ENCODE data around the gene NOTCH2NLA.
"Not testable (repeated sequence)": the region's sequence is repeated elsewhere in the genome, so short reads cannot be mapped to it uniquely, and the experiment has no call there.

Gene NOTCH2NLA

DNA sequence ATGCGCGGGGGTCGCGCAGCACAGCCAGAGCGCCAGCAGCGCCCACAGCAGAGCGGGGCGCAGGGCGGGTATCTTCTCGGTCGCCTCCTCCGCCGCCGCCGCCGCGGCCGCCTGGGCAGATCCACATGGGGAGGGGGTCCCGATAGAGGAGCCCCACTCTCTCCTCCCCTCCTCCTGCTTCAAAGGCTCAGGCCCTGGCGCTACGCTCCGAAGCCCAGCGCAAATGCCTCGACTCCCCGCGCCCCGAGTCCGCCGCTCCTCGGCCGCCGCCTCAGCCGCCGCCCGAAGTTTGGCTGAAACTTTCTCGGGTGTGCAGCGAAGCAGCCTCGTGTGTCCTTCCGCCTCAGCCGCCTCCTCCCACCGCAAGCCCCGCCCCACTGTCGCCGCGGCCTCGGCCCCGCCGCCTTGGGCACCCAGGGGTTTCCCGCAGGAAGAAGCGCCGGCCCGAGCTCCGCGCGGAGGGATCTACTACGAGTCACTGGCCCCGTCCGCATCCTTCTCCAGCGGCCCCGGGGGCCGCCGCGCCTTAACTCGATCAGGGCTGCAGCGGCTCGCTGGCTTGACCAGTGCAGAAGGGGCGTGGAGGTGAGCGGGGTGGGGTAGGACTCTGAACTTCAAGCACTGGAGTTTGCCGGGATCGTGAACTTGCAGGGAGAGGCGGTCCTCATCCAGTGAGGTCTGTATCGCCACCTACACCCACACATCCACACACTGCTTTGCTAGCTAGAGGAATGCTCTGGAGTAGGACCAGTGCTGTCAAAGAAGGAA lies at the start of gene NOTCH2NLA:
NOTCH2NLA (minus strand) TSS at position 312 of the 768 bp plus-strand sequence. CDS start 39,684 bp downstream, outside the sequence.
- DNase-seq (ENCODE audit: low read depth in 2 of 2), result peak; percentile 1

DNA sequence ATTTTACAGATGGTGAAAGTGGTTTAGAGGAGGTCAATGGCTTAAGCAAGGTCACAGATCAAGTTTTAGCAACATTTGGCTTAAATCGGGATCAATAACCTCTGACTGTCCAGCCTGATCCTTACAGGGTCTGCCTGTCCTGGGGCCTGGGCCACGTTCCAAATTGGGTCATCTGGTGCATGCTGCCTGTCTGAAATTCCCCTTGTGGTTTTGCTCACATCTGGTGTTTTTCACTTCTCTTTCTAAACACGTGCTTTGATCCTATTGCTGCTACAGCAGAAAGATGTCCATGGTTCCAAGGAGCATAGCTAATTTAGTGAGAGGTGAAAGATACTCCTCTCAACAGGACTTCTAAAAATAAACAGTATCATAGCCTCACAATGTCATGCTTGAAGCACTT lies 49.5 kb upstream of the NOTCH2NLA start:
- DNase-seq (ENCODE audit: low read depth in 2 of 2), result not testable (repeated sequence)

DNA sequence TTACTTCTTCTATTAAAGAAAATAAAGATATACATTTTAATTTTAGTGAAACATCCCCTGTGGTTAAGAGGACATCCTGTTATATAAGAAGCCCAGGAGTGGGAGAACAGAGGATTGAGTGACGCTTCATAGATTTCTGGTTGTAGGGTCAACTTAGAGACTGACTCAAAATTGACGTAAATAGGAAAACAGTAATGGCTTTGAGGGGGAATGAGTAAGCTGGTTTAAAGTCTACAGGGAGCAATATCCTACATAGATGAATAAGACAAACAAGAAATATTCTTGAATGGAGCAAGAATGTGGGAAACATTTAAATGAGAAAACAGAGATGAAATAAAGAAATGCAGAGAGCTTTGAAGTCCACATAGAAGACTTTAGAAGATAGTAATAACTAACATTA lies 48.3 kb upstream of the NOTCH2NLA start:
- not testable (repeated sequence) for DNase-seq (ENCODE audit: low read depth in 2 of 2)

DNA sequence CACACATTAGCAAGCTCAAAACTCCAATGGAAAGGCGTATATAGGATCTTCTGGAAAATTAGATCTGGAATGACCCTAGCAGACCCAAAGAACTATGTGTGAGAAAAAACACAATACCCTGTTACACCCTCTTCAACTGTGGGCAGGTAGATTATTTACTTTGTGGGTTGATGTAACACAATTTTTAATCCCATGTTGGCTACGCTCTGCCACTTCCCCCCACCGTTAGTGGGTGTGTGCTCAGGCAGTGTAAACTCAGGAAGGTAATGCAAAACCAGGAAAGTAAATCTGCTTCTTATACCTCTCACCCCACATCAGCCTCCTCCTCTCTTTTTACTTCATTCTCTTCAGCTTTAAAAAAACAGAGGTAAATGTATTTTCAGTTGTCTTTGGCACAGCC lies 45.3 kb upstream of the NOTCH2NLA start:
- not testable (repeated sequence) for DNase-seq (ENCODE audit: low read depth in 2 of 2)

DNA sequence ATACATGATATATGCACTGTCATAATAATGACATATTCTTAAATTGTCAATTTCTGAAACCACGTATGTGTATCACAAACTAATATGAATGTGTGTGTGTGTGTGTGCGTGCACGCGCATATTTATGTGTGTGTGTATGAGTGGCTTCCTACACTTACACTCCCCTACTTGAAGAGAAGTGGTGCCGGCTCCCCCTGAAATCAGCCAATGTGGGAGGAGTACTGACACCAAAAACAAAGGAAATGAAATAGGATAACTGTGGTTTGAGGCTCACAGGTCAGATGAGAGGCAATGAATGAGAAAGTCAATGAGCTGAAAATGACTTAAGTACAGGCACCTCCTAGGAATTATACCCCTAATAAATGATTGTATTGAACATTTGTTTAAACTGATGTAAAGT lies 44.4 kb upstream of the NOTCH2NLA start:
- DNase-seq (ENCODE audit: low read depth in 2 of 2), result not testable (repeated sequence)

DNA sequence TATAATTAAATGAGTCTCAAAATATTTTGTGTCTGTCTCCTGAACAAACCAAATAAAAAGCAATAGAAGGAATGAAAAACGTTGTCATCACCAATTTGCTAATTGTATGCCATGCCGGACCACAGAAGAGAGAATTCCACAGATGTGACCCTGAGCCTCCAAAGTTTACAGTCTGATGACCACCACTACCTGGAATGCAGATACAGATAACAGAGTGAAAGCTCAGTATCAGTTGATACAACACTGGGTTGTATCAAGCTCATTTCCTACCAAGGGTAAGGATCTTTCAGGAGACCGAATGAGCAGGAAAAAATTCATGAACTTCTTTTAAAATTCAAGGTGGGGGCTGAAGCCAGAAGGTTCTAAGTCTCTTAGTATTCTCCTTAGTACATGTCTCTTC lies 43.9 kb upstream of the NOTCH2NLA start:
- DNase-seq (ENCODE audit: low read depth in 2 of 2), result not testable (repeated sequence)

DNA sequence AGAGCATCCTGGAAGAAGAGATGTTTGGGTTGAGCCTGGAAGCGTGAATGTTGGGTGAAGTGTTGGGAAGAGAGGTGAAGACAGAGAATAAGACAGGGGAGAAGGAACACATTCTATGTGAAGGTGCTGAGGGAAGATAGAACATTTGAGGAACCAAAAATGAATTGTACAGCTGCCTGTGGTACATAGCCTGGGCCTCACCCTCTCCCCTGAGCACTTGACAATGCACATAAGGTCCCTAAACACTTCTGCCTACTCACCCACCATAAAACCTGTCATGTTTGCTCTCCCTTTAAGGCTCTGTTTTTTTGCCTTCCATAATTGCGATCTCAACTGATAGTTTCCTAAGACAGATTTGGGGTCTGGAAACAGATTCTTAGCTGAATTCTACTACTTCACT lies 43.2 kb upstream of the NOTCH2NLA start:
- DNase-seq (ENCODE audit: low read depth in 2 of 2), result not testable (repeated sequence)

DNA sequence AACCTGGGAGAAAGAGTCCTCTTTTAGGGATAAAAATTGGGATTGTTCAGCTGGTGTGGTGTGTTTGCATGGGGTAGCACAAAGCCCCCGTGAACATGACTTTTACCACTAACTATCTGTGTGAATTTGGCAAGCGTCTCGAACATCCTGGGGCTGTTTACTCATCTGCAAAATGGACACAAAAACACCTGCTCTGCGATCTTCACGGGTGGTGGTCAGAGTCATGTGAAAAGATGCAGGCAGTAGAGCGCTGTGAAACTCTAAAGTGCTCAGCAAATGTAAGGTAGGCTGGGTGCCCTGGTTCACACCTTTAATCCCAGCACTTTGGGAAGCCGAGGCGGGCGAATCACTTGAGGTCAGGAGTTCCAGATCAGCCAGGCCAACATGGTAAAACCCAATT lies 41.3 kb upstream of the NOTCH2NLA start:
- not testable (repeated sequence) for DNase-seq (ENCODE audit: low read depth in 2 of 2)

DNA sequence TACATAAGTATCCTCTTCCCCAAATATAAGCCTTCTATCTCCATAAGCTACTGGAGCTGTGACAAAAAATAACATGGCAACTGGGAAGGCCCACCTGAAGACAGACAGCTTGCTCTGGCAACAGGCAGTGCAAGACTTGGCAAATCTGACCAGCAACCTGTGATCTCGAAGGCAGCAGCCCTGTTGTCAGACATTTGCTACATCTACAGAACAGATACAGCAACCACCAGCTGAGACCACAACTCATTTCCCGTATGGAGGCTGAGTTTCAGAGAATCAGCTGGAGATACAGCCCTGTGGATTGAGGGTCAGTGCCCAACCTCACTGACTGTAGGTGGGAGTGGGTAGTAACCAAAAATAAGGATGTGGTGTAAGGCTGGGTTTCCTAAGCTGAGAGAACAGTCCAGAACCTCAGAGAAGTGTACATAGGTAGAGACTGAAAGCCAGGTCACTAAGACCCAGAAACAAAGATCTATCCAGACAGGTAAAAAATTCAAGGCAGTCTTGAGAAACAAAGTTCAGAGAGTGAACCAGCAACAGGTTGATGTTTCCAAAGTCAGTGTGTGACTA lies 37.4 kb upstream of the NOTCH2NLA start:
- not testable (repeated sequence) for DNase-seq (ENCODE audit: low read depth in 2 of 2)

DNA sequence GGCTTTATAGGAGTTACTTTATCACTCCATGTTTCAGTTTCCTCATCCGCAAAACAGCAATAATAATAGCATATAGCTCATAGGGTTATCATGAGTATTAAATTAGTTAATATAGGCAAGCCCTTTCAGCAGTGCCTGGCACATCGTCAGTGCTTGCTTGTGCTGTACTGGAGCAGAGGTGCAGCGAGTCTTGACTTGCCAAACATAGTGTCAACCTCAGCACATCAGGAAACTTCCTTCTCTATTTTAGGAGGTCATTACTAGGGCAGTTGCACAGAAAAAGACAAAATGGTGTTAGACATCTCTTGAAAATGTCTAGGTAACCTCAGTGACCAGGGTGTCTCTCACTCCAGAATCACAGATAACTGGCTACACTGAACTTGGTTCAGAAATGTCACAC lies 35.9 kb upstream of the NOTCH2NLA start:
- DNase-seq (ENCODE audit: low read depth in 2 of 2), result not testable (repeated sequence)

DNA sequence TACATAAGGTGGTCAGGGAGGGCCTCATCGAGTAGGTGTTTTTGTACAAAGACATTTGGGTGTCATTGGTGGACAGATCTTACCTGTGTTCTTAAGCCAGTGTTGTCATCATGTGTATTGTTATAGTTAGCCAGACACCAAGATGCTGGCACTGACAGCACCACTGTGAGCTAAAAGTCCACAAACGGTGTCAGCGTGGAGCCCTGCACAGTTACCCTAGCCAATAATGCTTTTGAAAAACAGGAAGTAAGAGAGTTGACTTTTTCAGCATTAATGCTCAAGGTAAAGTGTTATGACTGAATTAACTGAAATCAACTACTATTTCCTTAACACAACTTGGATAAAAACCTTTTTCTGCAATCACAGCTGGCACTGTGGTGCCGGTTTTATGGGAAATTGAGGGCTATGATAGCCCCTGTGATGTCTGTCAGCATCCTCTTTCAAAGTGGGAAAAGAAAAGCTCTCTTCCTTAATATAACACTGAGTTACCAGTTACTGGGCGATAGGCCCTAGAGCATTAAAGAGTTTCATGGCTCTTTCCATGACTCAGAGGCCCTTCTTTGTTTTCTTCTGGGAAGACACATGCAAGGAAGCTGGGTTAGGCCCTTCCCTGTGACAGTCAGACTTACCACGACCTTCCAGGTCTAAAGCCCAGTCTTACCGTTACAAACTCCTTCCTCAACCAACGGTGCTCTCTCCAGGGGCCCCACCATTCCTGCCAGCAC lies 31.3 kb upstream of the NOTCH2NLA start:
- DNase-seq (ENCODE audit: low read depth in 2 of 2), result not testable (repeated sequence)

DNA sequence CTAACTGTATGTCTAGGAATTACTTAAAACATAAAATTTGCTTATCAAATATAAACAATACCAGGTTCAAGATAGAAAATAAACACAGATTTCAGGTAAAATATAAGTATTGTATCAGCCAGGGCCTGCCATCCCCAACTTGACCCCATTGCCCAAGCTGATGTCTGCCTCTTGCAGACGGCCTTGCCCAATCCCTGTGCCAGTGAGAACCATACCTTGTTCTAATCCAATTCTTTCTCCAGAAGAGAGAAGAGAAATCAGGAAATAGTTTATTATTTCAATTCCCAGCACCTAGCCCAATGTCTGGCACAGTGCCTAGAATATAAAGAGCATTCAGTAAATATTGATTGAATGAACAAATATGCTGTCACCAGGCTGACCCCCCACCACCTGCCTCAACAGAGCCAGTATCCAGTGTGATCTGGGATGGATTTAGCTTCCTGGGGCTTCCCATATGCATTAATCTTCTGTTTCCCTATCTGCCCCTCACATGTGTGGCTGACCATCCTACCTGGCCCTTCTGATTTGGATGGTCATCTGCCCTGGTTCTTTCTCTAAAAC lies 29.3 kb upstream of the NOTCH2NLA start:
- not testable (repeated sequence) for DNase-seq (ENCODE audit: low read depth in 2 of 2)

DNA sequence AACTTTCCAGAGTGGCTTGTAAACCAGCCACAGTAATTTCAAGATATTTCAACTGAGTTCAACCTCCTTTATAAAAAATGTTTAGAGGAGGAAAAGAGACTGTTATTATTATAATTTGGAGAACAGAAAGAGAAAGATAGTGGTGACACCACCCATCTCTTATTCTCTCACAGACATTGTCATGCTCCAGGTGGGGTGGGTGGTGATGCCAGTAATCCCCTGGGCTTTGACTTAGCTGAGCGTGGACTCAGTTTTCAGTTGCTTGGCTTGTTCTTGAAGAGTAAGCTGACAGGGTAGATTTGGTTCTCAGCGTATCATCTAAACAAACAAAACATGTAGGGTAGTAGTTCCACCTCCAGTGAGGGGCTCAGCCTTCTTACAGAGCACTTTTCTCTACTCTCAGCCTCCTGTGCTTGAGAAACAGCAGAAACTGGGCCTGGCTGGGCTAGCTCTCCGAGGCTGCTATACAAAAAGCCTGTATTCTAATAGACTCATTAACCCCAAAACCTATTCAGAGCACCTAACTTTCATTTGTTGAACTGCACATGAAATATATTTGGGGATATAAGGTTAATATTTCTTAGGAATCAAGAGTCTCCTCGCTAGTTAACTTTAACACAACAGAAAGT lies 25.9 kb upstream of the NOTCH2NLA start:
- not testable (repeated sequence) for DNase-seq (ENCODE audit: low read depth in 2 of 2)

DNA sequence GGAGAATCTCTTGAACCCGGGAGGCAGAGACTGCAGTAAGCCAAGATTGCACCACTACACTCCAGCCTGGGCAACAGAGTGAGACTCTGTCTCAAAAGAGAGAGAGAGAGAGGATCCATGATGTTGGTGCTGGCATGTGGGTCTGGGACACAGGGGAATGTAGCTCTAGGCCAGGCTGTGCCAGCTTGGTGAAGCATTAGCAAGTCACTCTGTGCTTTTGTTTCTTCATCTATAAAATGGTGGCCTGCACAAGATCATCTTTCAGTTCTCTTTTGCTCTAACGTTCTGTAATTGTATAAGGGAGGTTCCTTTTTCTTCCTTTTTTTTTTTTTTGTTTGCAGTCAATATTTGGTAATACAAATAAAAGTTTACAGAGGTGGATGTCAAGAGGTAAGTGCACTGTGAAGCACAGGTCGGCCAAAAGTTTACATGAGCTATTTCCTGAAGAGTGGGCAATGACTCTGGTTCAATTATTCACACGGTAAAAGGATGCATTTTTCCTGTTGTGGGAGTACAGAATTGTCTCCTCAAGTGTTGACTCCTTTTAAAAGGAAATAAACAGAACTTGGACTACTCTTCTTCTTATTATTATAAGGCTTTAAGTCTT lies 24.5 kb upstream of the NOTCH2NLA start:
- DNase-seq (ENCODE audit: low read depth in 2 of 2), result not testable (repeated sequence)

DNA sequence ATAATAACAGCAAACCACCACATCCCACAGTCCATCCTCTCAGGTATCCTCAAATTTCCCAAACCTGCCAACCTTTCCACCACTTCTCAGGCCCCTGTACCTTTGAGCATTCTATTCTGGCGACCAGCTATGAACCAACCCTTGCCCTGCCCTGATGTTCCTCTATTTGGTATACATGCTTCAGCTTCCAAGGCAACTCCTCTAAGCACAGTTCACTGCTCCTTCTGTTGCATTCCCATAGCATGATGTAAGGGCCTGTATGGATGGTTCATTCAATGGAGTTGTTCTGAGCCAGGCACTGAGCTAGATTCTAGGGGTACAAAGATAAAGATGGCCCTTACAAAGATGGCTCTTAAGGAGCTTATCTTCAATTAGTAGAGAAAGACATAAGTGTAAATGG lies 22.7 kb upstream of the NOTCH2NLA start:
- DNase-seq (ENCODE audit: low read depth in 2 of 2), result not testable (repeated sequence)

DNA sequence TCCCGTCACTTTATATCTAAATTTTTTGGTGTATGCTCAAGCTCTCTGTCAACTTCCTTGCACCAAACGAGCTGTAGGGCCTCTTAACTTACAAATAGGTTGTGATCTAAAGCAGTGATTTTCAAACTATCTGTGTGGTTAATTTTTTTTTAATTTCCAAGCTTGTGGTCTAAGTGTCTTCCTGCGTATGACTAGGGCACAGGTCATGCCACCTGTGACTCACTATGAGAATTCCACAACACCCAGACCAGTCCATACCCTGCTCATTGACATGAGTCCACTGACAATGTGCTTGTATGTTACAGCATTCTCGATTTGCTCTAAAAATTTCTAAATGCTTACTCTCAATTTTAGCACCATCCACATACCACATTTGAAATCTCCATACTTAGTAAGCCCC lies 19.8 kb upstream of the NOTCH2NLA start:
- not testable (repeated sequence) for DNase-seq (ENCODE audit: low read depth in 2 of 2)

DNA sequence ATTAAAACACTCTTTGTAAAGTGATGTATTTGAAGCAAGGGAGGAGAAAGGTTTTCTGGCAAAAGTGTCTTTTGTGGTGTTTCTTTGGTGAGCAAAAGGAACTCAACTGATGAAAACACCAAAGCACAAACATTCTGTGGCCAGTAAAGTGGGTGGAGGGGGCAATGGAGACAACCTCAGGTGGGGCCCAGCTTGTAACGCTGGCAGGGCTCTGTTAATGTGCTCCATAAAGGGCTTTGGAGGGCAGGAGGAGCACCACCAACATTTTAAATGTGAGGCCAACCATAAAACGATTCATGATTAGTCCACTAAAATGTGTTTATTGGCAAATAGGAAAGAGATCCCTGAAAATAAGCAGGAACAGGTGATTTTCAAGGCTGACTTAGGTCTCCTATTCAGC lies 7.8 kb upstream of the NOTCH2NLA start:
- not testable (repeated sequence) for DNase-seq (ENCODE audit: low read depth in 2 of 2)

DNA sequence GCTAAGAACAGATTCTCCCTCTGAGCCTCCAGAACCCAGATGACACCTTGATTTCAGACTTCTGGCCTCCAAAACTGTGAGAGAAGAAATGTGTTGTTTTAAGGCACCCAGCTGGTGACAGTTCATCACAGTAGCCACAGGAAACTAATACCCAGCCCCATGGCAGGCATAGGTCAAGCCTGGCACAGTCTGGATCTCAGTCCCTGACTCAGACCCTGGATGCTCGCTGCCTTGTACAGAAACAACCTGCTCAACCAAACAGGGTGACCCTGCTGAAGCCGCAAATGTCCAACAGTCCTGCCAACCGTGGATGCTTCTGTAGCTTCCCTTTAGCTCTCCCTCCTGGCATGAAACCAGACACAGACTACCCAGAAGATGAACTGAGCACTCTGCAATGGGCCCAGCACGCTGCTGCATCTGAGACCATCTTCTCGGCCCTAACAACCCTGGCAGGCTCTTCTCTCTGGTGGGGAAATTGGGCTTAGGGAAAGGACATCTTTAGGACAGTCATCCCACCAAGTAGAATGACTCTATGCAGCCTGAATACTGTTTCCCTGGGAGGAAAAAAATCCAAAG lies 7.3 kb upstream of the NOTCH2NLA start:
- not testable (repeated sequence) for DNase-seq (ENCODE audit: low read depth in 2 of 2)

DNA sequence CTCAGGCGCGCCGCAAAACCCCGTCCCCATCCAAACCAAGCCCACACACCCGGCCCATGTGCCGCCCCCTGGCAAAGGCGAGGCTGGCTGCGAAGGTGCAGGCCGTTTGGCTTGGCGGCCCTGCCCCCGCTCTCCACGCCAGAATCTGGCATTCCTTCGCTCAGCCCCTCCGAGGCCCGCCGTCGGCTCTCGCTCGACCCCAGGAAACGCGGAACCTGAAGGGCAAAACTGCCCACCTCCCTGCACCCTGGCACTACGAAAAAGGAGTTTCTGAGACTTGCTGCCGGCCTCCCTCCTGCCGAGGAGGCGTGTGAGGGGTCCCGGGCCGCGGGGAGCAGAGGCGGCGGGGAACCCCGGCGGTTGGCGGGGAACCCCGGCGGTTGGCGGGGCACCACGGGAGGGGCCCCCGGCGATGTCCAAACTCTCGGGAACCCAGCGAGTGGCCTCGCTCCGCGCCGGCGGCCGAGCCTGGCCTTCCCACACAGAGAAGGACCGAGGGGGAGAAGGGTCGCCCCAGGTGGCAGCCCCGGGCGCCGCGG lies 608 bp downstream of the NOTCH2NLA start:
- peak in 1 of 2 donors; percentile 0 for DNase-seq (ENCODE audit: low read depth in 2 of 2)

DNA sequence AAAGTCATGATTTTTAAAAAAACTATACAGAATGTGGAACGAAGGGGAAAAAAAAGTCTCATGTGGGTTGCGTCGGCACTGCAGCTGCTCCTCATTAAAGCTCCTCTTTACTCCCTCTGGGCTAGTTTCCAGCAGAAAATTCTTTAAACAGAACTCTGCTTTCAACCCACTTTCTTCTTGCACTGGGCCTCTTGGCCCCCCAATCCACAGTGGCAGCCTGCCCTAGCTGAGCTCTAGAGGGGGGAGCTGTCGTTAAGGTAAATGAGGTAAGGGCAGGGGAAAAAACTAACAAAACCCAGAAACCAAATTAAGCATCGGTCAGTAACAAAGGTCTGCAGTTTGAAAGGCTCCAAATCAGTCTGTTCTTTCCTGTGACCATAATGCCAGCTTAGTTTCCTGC lies 54.3 kb downstream of the NOTCH2NLA start:
- DNase-seq (ENCODE audit: low read depth in 2 of 2), result not testable (repeated sequence)

DNA sequence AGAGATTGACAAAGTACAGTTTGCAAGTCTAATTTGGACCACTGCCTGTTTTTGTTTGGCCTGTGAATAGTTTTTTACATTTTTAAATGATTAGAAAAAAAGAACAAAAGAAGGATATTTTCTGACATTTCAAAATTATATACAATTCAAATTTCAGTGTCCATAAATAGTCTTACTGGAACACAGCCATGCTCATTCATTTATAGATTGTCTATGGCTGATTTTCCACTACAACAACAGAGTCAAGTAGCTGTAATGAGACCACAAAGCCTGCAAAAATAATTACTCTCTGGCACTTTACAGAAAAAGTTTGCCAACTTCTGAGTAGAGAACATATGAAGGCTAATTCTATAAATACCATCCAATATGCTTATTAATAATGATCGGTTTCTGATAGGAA lies 61.1 kb downstream of the NOTCH2NLA start:
- DNase-seq (ENCODE audit: low read depth in 2 of 2), result not testable (repeated sequence)

Data from activated CD8-positive, alpha-beta memory T cell treated with anti-CD3 and anti-CD28 coated beads for 4 hours (primary cell).